T-helper 1 cell treated with Interleukin-12 subunit alpha and Interleukin-12 subunit beta and Interleukin-4 antibody, amounts not matched to agents 30 ng/mL and 1 ng/mL, for 36 hours (primary cell): ENCODE results near the gene FAM9A. TPM values are rescaled to one million over a fixed set of nuclear protein-coding genes. Genes with fewer than 3 reads are reported as not detected.

ENCODE experiments used
- intact Hi-C: fragments of 100-400 bp; cut with micrococcal nuclease; formaldehyde crosslinking; loops from one replicate; pipeline ENCODE4 v1.15.1; 2024
- total RNA-seq: library from RNA; stranded (reverse); gene quantifications from 2 replicates; pipeline ENCODE4 v1.2.3, GENCODE V29; 2022

FAM9A gene
- total RNA-seq: not detected in 2 replicates

GRCh38 chrX:8801041-8801599 is at the start of gene FAM9A:
FAM9A (minus strand) TSS chrX:8801383; CDS start chrX:8800171, 1,212 bp downstream.
- intact Hi-C loops: no loop called here

DNA sequence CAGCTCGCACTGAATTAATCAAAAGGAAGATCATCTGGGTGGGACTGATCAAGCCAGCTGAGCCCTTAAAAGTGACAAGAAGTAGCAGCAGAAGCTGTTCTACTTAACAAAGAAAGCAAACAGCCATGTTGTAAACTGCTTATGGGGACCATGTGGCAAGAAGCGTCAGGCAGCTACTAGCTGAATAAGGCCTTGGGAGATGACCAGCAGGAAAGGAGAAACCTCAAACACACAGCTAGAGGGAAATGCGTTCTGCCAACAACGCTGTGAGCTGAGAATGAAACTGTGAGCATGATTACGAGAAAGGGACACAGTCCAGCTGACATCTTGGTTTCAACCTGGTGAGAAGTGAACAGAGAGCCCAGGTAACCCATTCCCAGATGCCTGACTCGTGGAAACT is 49.3 kb upstream of the FAM9A start:
- intact Hi-C loops: no loop called here

DNA sequence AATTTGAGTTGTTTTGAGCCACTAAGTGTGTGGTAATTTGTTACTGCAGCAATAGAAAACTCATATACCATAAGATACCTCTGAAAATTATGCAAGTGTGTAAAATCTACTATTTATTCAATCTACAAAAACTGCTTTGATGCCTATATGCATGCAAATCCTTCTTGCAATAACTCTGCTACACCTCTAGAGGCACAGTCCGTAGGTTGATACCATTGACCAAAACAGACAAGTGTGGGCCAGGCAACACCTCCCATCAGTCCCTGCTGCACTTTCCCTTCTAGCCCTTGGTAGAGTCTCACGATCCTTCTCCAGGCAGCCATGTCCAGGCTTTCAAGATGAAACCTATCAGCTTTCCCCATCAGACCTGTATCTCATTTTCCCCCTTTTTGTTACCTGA is 48.8 kb upstream of the FAM9A start:
- intact Hi-C loops: no loop called here

- intact Hi-C loops: no loop called here
Observed at GRCh38 chrX:8849458-8849857, 48.3 kb upstream of the FAM9A start.

GRCh38 chrX:8848911-8849310 is 47.7 kb upstream of the FAM9A start:
- intact Hi-C loops: no loop called here

GRCh38 chrX:8848441-8848840 is 47.3 kb upstream of the FAM9A start:
- intact Hi-C loops: no loop called here

- intact Hi-C loops: no loop called here
Observed at GRCh38 chrX:8847360-8847759, 46.2 kb upstream of the FAM9A start.

- intact Hi-C loops: no loop called here
Observed at GRCh38 chrX:8846266-8846665, 45.1 kb upstream of the FAM9A start.

DNA sequence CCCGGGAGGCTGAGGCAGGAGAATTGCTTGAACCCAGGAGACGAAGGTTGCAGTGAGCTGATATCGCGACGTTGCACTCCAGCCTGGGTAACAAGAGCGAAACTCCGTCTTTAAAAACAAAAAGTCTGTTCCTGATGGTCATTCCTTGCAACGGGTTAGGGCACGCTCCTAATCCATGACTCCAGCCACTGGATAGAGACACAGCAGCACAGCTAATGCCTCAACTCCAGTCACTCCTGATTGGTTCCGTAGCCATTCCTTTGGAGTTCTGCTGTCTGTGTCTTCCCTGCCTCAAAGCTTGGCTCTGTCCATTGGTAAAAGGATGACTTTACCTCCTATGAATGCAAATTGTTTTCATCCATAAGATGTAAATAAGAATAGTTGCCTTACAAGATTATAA is 44.3 kb upstream of the FAM9A start:
- intact Hi-C loops: no loop called here

- intact Hi-C loops: no loop called here
Observed at GRCh38 chrX:8845060-8845459, 43.9 kb upstream of the FAM9A start.

DNA sequence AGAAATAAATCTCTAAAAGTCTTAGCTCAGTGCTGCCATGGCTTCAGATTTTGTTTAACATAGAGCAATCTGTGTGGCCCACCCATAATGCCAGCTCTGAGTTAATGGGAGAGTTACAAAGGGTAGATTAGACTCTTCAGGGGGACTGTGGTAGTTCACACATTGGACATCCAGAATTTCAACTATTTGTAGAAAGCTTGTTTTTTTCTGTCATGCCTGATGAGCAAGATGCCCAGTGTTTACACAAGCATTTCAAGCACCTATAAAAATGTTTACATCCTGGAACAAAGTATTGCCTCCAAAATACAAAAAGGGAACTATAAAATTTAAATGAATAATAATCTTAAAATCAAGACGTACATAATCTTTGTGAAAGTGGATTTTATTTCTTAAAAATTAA is 43.0 kb upstream of the FAM9A start:
- intact Hi-C loops: no loop called here

GRCh38 chrX:8841911-8842310 is 40.7 kb upstream of the FAM9A start:
- intact Hi-C loops: no loop called here

- intact Hi-C loops: no loop called here
Observed at GRCh38 chrX:8834392-8834791, 33.2 kb upstream of the FAM9A start.

- intact Hi-C loops: no loop called here
Observed at GRCh38 chrX:8832582-8833378, 31.6 kb upstream of the FAM9A start.

GRCh38 chrX:8823698-8824097 is 22.5 kb upstream of the FAM9A start:
- intact Hi-C loops: no loop called here

- intact Hi-C loops: no loop called here
Observed at GRCh38 chrX:8822002-8822401, 20.8 kb upstream of the FAM9A start.

- intact Hi-C loops: no loop called here
Observed at GRCh38 chrX:8820910-8821527, 19.8 kb upstream of the FAM9A start.

GRCh38 chrX:8815460-8816065 is 14.4 kb upstream of the FAM9A start:
- intact Hi-C loops: loop anchor here (1.0 to 5.0 kb wide), 5 partner anchors 32 to 1057 kb away; partner anchors contain the start of gene TBL1X

GRCh38 chrX:8813036-8813435 is 11.9 kb upstream of the FAM9A start:
- intact Hi-C loops: no loop called here

- intact Hi-C loops: no loop called here
Observed at GRCh38 chrX:8811611-8812010, 10.4 kb upstream of the FAM9A start.

GRCh38 chrX:8808661-8809060 is 7.5 kb upstream of the FAM9A start:
- intact Hi-C loops: no loop called here

DNA sequence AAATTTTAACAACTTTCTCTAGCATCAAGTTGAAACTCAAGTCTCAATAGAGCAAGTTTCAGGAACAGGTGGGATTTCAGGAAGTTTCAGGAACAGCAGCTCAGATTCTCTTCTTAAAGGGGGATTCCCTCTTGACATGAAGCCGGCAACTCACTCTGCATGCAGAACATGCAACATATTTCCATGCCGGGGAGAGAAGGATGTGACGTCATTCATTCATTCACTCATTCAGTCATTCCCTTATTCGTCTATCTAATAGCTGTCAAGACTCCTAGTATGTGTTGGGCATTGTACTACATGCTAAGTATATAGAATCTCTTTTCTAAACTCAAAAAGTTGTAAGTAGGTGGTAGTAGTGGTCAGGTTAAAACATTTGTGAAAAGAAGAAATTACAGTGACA is 4.8 kb upstream of the FAM9A start:
- intact Hi-C loops: no loop called here
